Measurements from ENCODE around the gene GCNT1. TPM values are rescaled to one million over a fixed set of nuclear protein-coding genes. Genes with fewer than 3 reads are reported as not detected.

GCNT1 gene
- total RNA-seq, 2 experiments from 2014 or later = 18.2 to 38.4 TPM

DNA sequence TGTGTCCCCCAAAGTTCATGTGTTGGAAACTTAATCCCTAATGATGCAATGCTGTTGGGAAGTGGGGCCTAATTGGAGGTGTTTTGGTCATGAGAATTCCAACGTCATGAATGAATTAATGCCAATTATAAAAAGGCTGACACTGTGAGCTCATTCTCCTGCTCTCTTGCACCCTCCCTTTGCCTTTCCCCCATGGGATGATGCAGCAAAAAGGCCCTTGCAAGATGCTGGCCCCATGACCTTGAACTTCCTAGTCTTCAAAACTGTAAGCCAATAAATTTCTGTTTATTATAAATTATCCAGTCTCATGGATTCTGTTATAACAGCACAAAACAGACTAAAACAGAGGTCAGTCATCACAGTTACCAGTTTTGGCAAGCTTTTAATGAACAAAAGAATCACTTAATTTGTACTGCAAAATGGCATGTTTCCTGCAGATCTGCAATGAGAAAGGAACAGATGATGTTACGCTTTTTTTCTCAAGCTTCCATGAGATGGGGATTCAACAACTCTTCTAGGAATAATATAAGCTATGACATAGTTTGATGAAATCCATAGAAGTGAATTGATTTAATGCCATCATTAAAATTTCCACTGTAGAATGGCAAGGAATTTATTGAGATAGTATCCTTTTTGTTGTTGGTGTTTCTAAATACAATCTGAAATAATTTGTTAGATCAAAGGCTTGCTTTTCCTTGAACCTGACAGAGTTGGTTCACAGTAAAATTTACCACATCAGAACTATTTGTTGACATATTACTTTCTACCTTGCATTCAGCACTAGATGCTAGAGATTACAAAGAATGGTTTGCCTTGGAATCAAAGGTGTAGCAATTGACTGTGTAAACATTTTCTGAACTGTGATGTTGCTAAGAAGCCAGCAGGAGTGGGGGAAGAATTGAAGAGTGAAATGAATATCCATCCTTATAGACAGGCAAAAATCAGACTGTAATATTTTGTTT is 35.5 kb upstream of the GCNT1 start:
- Histone ChIP-seq H3K9me3 (ENCODE audit: low read length) (no peaks in the 10 kb centered on the region), H3K27ac (ENCODE audit: low read depth, low read length, poor library complexity, severe bottlenecking) (no peak overlapping the region), H4K20me1 (ENCODE audit: insufficient read depth, low read length) (no peaks in the 10 kb centered on the region), H2AFZ (ENCODE audit: low read length) (no peak overlapping the region), H3K4me1 (ENCODE audit: insufficient read depth, low read length, poor library complexity, severe bottlenecking) (peaks cover 4% of the 10 kb centered on the region), H3K36me3 (ENCODE audit: insufficient read depth, low read length) (no peaks in the 10 kb centered on the region), H3K9me2 (ENCODE audit: insufficient read depth, low read length) (no peaks in the 10 kb centered on the region), H3K79me2 (ENCODE audit: insufficient read depth, low read depth, low read length) (no peaks in the 10 kb centered on the region), H3K4me3 (ENCODE audit: low read depth, low read length, poor library complexity, severe bottlenecking) (no peak overlapping the region), H3K4me2 (ENCODE audit: low read length) (no peak overlapping the region)
- intact Hi-C loops (cut with micrococcal nuclease; ENCODE audit: unreplicated experiment) = no loop called here
- BruUV-seq (replicated peaks) = no TSS peak
- POLR2A ChIA-PET = interaction anchor here (0.6 to 1.2 kb wide), 2 partner anchors 15 to 422 kb away, joined by 3 to 4 read pairs; no protein-coding TSS in a partner anchor
- CTCF ChIA-PET (ENCODE audit: unreplicated experiment) = no interaction called here
- TF ChIP-seq, protein P1, sequence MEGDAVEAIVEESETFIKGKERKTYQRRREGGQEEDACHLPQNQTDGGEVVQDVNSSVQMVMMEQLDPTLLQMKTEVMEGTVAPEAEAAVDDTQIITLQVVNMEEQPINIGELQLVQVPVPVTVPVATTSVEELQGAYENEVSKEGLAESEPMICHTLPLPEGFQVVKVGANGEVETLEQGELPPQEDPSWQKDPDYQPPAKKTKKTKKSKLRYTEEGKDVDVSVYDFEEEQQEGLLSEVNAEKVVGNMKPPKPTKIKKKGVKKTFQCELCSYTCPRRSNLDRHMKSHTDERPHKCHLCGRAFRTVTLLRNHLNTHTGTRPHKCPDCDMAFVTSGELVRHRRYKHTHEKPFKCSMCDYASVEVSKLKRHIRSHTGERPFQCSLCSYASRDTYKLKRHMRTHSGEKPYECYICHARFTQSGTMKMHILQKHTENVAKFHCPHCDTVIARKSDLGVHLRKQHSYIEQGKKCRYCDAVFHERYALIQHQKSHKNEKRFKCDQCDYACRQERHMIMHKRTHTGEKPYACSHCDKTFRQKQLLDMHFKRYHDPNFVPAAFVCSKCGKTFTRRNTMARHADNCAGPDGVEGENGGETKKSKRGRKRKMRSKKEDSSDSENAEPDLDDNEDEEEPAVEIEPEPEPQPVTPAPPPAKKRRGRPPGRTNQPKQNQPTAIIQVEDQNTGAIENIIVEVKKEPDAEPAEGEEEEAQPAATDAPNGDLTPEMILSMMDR (conservative IDR thresholded peaks at IDR 0.05; ENCODE audit: low read length) = no peak
- no peak for TF ChIP-seq EZH2phosphoT487 (IDR thresholded peaks at IDR 0.05; ENCODE audit: borderline replicate concordance, low read depth, low read length)
- DNase-seq (ENCODE audit: low spot score) = no peak

GRCh38 chr9:76424491-76424890 is 34.5 kb upstream of the GCNT1 start:
- no peak overlapping the region for H3K4me2 ChIP-seq (ENCODE audit: low read length)
- no peaks in the 10 kb centered on the region for H4K20me1 ChIP-seq (ENCODE audit: insufficient read depth, low read length)
- H3K4me3 ChIP-seq (ENCODE audit: low read depth, low read length, poor library complexity, severe bottlenecking) = no peak overlapping the region
- H3K4me1 ChIP-seq (ENCODE audit: insufficient read depth, low read length, poor library complexity, severe bottlenecking) = peaks cover 3% of the 10 kb centered on the region
- no peak overlapping the region for H2AFZ ChIP-seq (ENCODE audit: low read length)
- no peak for DNase-seq (ENCODE audit: low spot score)
- H3K9me3 ChIP-seq (ENCODE audit: low read length) = no peaks in the 10 kb centered on the region
- no peaks in the 10 kb centered on the region for H3K79me2 ChIP-seq (ENCODE audit: insufficient read depth, low read depth, low read length)
- BruUV-seq (replicated peaks) = no TSS peak
- H3K9me2 ChIP-seq (ENCODE audit: insufficient read depth, low read length) = no peaks in the 10 kb centered on the region
- intact Hi-C loops (cut with micrococcal nuclease; ENCODE audit: unreplicated experiment) = no loop called here
- no peak overlapping the region for H3K27ac ChIP-seq (ENCODE audit: low read depth, low read length, poor library complexity, severe bottlenecking)
- CTCF ChIA-PET (ENCODE audit: unreplicated experiment) = no interaction called here
- H3K36me3 ChIP-seq (ENCODE audit: insufficient read depth, low read length) = no peaks in the 10 kb centered on the region
- POLR2A ChIA-PET = interaction anchor here (0.6 to 1.2 kb wide), 2 partner anchors 14 to 275 kb away, joined by 3 read pairs; no protein-coding TSS in a partner anchor
- TF ChIP-seq, protein P1 (conservative IDR thresholded peaks at IDR 0.05; ENCODE audit: low read length) = no peak
- TF ChIP-seq EZH2phosphoT487 (IDR thresholded peaks at IDR 0.05; ENCODE audit: borderline replicate concordance, low read depth, low read length) = no peak
